K562 (cell line): Measurements from ENCODE around the gene SYNGR1. TPM values are rescaled to one million over a fixed set of nuclear protein-coding genes. Genes with fewer than 3 reads are reported as not detected.

ENCODE experiments used
- CGGBP1 ChIP-seq: fragments of 250-450 bp; sonication (Bioruptor Pico); IDR thresholded peaks from 2 replicates; pipeline ENCODE4 v1.9.0; 2021; ENCODE audit warnings: mild to moderate bottlenecking
- ETV6 ChIP-seq, 3 experiments: fragments of 150-350 bp in 1 of 3; sonication (generic) in 1 of 3; formaldehyde crosslinking in 1 of 3; IDR thresholded peaks; 2 replicates each; pipeline versions ENCODE4 v1.6.1 to v1.8.0; 2014 to 2022; ENCODE audit warnings: borderline replicate concordance in 2 of 3, low read depth in 2 of 3, antibody characterized with exemption in 1 of 3, low read length in 1 of 3, mild to moderate bottlenecking in 1 of 3, missing genetic modification reagents in 1 of 3
- EWSR1 ChIP-seq: fragments of 450-650 bp; IDR thresholded peaks from 2 replicates; pipeline ENCODE4 v1.6.1; 2018; ENCODE audit warnings: borderline replicate concordance, mild to moderate bottlenecking, low read depth, moderate library complexity; ENCODE audit not compliant: partially characterized antibody
- HDAC6 ChIP-seq: IDR thresholded peaks from 2 replicates; pipeline ENCODE4 v1.6.1; 2012; ENCODE audit warnings: low read depth, mild to moderate bottlenecking, control low read depth, inconsistent platforms, low read length, moderate library complexity
- HEY1 ChIP-seq: fragments of 250-450 bp; sonication (Bioruptor Pico); IDR thresholded peaks from 2 replicates; pipeline ENCODE4 v1.5.0; 2020; ENCODE audit warnings: mild to moderate bottlenecking, moderate library complexity, borderline replicate concordance
- HMG20A ChIP-seq: fragments of 450-650 bp; formaldehyde crosslinking; conservative IDR thresholded peaks from 2 replicates; pipeline ENCODE4 v1.4.0; 2020; ENCODE audit warnings: mild to moderate bottlenecking, mixed read lengths
- HNRNPL ChIP-seq: fragments of 200-400 bp; formaldehyde crosslinking; IDR thresholded peaks from 2 replicates; pipeline ENCODE4 v1.6.1; 2017; ENCODE audit warnings: low read depth, mild to moderate bottlenecking, low read length
- NFATC3 ChIP-seq: fragments of 450-650 bp; IDR thresholded peaks from 2 replicates; pipeline ENCODE4 v1.6.1; 2017; ENCODE audit warnings: mild to moderate bottlenecking
- PML ChIP-seq: IDR thresholded peaks from 2 replicates; pipeline ENCODE4 v1.6.1; 2012; ENCODE audit warnings: low read length, inconsistent platforms
- POLR2B ChIP-seq: fragments of 450-650 bp; IDR thresholded peaks from 2 replicates; pipeline ENCODE4 v1.6.1; 2018; ENCODE audit warnings: low read depth; ENCODE audit not compliant: partially characterized antibody
- POLR2G ChIP-seq: fragments of 200-400 bp; formaldehyde crosslinking; IDR thresholded peaks from 2 replicates; pipeline ENCODE4 v1.6.1; 2017; ENCODE audit warnings: low read depth, mild to moderate bottlenecking, antibody characterized with exemption, low read length, moderate library complexity
- RBM14 ChIP-seq: fragments of 200-400 bp; formaldehyde crosslinking; IDR thresholded peaks from 2 replicates; pipeline ENCODE4 v1.6.1; 2018; ENCODE audit warnings: low read depth, mild to moderate bottlenecking, low read length, moderate library complexity, borderline replicate concordance; ENCODE audit not compliant: insufficient read depth
- RBM22 ChIP-seq: fragments of 200-400 bp; formaldehyde crosslinking; IDR thresholded peaks from 2 replicates; pipeline ENCODE4 v1.6.1; 2018; ENCODE audit warnings: low read length, low read depth; ENCODE audit not compliant: poor library complexity, severe bottlenecking
- RCOR1 ChIP-seq, 2 experiments: IDR thresholded peaks; 2 replicates each; pipeline ENCODE4 v1.6.1; 2012; ENCODE audit warnings: low read depth in 2 of 2, low read length in 2 of 2, borderline replicate concordance in 1 of 2, improper control_type of control experiment in 1 of 2
- SMARCA4 ChIP-seq: fragments of 450-650 bp; IDR thresholded peaks from 2 replicates; pipeline ENCODE4 v1.6.1; 2016
- TEAD1 ChIP-seq, 2 experiments: fragments of 450-650 bp in 1 of 2; sonication (generic) in 1 of 2; formaldehyde crosslinking; IDR thresholded peaks; 2 replicates each; pipeline versions ENCODE4 v1.4.0 to v1.8.0; 2020 to 2022; ENCODE audit warnings: mild to moderate bottlenecking in 2 of 2, missing genetic modification reagents in 1 of 2
- XRCC4 ChIP-seq: IDR thresholded peaks from one replicate; pipeline ENCODE4 v1.6.1; 2011; ENCODE audit not compliant: insufficient read depth, insufficient read length; ENCODE audit errors: extremely low read depth
- ZEB2 ChIP-seq: fragments of 450-650 bp; IDR thresholded peaks from 2 replicates; pipeline ENCODE4 v1.6.1; 2016
- ZFP30 ChIP-seq: fragments of 250-450 bp; sonication (Bioruptor Pico); IDR thresholded peaks from 2 replicates; pipeline ENCODE4 v1.8.0; 2022; ENCODE audit warnings: moderate library complexity, mild to moderate bottlenecking, inconsistent platforms, borderline replicate concordance
- ZFP36 ChIP-seq: fragments of 150-350 bp; IDR thresholded peaks from 2 replicates; pipeline ENCODE4 v1.6.1; 2018; ENCODE audit warnings: low read length, low read depth; ENCODE audit not compliant: partially characterized antibody
- ZNF253 ChIP-seq: fragments of 250-450 bp; sonication (Bioruptor Pico); conservative IDR thresholded peaks from 2 replicates; pipeline ENCODE4 v1.6.1; 2021; ENCODE audit warnings: mild to moderate bottlenecking
- polyA plus RNA-seq, 8 experiments: library from polyadenylated mRNA; depleted of rRNA in 4 of 8; stranded (reverse) in 5 of 8; unstranded in 3 of 8; fragments of >200 nt; fragmentation: Nextera tagmentation in 2 of 8; fragmentation: Illumina TruSeq in 1 of 8; extraction: Ambion mirVana in 2 of 8; extraction: Trizol in 1 of 8; gene quantifications; 2 replicates each; pipeline versions ENCODE4 v1.2.1 to v1.2.3, GENCODE V29; 2011 to 2014; ENCODE audit warnings: inconsistent platforms in 1 of 8, missing spikeins in 1 of 8
- total RNA-seq, 7 experiments: library from RNA; depleted of rRNA in 6 of 7; stranded (reverse); fragments of >200 nt in 6 of 7; fragmentation: Illumina TruSeq in 2 of 7; extraction: Trizol in 2 of 7; gene quantifications; 2 replicates each; pipeline versions ENCODE4 v1.2.1 to v1.2.3, GENCODE V29; 2011 to 2021; ENCODE audit warnings: low replicate concordance in 1 of 7
- TF ChIP-seq, protein P1 (sequence below): fragments of 450-650 bp; IDR thresholded peaks from 2 replicates; pipeline ENCODE4 v1.6.1; 2016; ENCODE audit warnings: borderline replicate concordance

The SYNGR1 gene
- total and polyA plus RNA-seq, 9 of the 15 experiments (the other 6 are each of a cell fraction or from before 2014, with no cell fraction given) = 1.8 to 15.9 (median 5.5) TPM

- TF ChIP-seq TEAD1 (CRISPR knock-in tag; IDR thresholded peaks at IDR 0.05) (0 out of 4 replicates have a peak, but pooled peaks of 1 of the 2 experiments have one; percentile 59), HEY1 (no peak), RBM14 (no peak), HDAC6 (no peak), ZEB2 (no peak), NFATC3 (no peak), SMARCA4 (no peak), XRCC4 (no peak), POLR2G (peak; percentile 74), HNRNPL (no peak), POLR2B (peak; percentile 65), ZFP36 (no peak), CGGBP1 (no peak), ETV6 (IDR thresholded peaks at IDR 0.05; ENCODE audit: borderline replicate concordance in 1 of 2, low read depth in 2 of 2, low read length in 1 of 2) (no peak), ETV6 (CRISPR knock-in tag; IDR thresholded peaks at IDR 0.05; ENCODE audit: borderline replicate concordance) (no peak), ZNF253 (CRISPR knock-in tag) (no peak; the same call in 1 of the 2 replicates), EWSR1 (peak; percentile 46), PML (0 out of 2 replicates have a peak, but pooled peaks have one; percentile 15), RBM22 (no peak), RCOR1 (IDR thresholded peaks at IDR 0.05; ENCODE audit: borderline replicate concordance in 1 of 2, low read depth in 2 of 2, low read length in 2 of 2) (no peak), HMG20A (CRISPR knock-in tag) (no peak), ZFP30 (CRISPR knock-in tag) (no peak)
- TF ChIP-seq, protein P1, sequence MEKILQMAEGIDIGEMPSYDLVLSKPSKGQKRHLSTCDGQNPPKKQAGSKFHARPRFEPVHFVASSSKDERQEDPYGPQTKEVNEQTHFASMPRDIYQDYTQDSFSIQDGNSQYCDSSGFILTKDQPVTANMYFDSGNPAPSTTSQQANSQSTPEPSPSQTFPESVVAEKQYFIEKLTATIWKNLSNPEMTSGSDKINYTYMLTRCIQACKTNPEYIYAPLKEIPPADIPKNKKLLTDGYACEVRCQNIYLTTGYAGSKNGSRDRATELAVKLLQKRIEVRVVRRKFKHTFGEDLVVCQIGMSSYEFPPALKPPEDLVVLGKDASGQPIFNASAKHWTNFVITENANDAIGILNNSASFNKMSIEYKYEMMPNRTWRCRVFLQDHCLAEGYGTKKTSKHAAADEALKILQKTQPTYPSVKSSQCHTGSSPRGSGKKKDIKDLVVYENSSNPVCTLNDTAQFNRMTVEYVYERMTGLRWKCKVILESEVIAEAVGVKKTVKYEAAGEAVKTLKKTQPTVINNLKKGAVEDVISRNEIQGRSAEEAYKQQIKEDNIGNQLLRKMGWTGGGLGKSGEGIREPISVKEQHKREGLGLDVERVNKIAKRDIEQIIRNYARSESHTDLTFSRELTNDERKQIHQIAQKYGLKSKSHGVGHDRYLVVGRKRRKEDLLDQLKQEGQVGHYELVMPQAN = no peak
Measured at GRCh38 chr22:39311592-39312400, 38.0 kb upstream of the SYNGR1 start (continued).
